Testis (tissue), 2 donors: ENCODE measurements around the gene LEMD2.

Experiments
- POLR2A ChIP-seq: fragments of 450-650 bp; IDR thresholded peaks from one replicate; pipeline ENCODE4 v1.6.1; 2017; ENCODE audit warnings: antibody characterized with exemption, mild to moderate bottlenecking, moderate library complexity
- TF ChIP-seq, protein P1 (sequence below), 3 experiments: fragments of 450-650 bp in 2 of 3; fragments of 200-600 bp in 1 of 3; sonication (generic) in 1 of 3; IDR thresholded peaks; one replicate each; pipeline ENCODE4 v1.5.1; 2016 to 2019; ENCODE audit warnings: antibody characterized with exemption in 3 of 3, mild to moderate bottlenecking in 2 of 3, moderate library complexity in 1 of 3

DNA sequence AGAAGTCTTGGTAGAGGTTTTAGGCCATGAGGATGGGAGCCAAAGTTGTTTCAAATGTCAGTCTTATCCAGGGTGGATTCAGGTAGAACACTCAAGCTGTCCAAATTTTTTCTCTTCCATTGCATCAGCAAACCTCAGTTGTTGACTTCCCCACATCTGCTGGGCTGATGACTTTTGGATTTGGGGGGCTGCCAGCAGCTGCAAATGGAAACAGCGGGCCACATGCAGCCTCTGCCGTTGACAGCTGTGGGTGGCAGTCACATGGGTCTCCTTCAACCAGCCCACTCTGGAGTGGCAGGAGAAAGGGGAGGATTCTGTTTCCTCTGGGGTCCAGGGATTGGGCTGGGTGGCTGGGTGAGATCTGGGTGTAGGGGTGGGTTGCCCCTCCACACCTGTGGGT, 20.7 kb upstream of the LEMD2 start:
- TF ChIP-seq, protein P1, sequence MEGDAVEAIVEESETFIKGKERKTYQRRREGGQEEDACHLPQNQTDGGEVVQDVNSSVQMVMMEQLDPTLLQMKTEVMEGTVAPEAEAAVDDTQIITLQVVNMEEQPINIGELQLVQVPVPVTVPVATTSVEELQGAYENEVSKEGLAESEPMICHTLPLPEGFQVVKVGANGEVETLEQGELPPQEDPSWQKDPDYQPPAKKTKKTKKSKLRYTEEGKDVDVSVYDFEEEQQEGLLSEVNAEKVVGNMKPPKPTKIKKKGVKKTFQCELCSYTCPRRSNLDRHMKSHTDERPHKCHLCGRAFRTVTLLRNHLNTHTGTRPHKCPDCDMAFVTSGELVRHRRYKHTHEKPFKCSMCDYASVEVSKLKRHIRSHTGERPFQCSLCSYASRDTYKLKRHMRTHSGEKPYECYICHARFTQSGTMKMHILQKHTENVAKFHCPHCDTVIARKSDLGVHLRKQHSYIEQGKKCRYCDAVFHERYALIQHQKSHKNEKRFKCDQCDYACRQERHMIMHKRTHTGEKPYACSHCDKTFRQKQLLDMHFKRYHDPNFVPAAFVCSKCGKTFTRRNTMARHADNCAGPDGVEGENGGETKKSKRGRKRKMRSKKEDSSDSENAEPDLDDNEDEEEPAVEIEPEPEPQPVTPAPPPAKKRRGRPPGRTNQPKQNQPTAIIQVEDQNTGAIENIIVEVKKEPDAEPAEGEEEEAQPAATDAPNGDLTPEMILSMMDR (IDR thresholded peaks at IDR 0.05) = no peak
- no peak for TF ChIP-seq POLR2A
